IPS DF 19.7 (cell line): ENCODE data around the gene KRTAP7-1.

Experiments
- DNase-seq: peaks from one replicate; pipeline ENCODE4 v3.0.0-alpha.2; 2013; ENCODE audit warnings: low read depth, low spot score

Gene KRTAP7-1, protein sequence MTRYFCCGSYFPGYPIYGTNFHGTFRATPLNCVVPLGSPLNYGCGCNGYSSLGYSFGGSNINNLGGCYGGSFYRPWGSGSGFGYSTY

DNA sequence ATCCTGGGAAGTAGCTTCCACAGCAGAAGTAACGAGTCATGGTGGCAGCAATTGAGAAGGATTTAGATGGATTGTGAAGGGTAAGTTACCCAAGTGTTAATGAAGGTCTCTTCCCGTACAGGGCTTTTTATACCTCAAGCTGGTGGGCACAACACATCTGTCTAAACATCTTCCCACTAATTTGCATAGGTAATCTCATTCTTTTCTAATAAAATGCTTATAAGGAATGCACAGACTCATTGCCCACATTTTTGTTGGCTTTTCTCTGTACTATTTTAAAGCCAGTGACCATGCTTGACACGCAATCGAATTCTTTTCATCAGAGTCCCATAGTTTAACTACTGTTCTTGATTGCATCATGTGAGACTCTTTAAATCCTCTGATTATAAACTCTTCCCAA is at the start of gene KRTAP7-1:
Gene KRTAP7-1, minus strand, starts transcription at position 101 of the 400 bp plus-strand sequence. Its CDS starts 61 bp downstream, at position 40.
- no peak for DNase-seq

DNA sequence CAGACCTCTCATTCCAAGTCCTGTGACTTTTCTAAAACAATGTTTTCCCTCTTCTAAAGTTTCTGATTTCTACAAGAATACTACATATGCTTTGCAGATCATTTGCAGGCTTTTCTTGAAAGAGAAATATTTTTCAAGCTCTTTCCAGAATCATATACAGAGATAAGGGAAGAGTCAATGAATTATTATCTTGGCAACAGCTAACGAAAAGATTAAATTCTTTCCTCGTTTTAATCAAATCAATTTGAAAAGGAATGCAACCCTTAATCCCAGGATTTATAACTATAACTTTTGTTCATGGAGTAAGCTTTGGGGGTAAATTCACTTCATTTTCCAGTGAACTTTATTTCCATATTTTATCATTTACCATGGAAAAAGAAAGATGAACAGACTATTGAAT is 45.0 kb upstream of the KRTAP7-1 start:
- DNase-seq = no peak

DNA sequence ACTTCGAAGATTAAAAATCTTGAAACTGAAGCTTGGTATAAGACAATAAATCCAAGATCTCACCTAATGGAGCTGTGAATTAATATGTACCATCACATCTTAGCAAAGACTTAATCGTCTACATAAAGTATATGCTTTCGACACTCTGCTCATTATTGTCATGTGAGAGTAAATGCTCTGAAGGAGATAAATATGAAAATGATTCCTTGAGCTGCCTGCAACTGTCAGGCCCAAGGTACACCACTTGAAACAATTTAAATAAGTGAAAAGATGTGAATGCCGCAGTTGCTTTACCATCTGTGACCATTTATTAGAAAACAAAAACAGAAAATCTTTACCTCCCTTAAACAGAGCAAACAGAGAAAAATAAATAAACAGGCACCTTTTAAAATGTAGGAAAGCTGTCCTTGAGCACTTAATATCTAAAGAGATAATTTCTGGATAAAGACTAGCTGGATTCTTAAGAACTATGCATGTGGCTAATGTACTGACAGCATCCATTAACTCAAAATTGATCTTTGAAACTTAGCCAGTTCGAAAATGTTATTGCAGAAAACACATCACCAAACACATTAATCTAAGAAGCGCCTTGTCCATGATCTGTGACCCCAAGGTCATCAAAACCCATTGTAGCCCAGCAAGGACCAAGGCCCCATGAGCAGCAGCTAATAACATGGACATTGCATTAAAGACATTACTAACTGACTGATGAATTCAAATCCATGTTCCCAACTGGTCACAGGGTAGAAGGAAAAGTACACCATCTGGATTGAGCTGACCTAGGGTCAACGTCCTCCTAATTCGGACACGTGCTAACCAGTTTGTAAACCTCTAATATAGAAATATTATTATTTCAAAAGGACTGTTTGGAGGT is 18.3 kb upstream of the KRTAP7-1 start:
- DNase-seq = no peak

DNA sequence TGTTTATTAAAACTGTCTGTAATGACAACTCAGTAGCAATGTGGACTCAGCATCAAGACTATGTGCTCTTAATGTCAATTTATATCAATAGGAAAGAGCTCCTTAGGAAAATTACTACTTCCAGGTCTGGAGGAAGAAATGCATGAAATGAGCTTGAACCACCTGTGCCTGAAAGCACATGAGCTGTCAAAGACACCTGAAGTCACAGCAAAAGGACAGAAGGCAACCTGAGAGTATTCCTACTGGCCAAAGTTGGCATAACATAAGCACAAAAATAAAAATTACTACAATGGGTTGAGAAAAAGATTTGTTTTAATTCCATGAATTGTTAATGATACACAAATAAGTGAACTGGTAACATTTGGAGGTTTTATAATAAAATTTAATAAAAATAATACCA is 13.4 kb upstream of the KRTAP7-1 start:
- DNase-seq = no peak

DNA sequence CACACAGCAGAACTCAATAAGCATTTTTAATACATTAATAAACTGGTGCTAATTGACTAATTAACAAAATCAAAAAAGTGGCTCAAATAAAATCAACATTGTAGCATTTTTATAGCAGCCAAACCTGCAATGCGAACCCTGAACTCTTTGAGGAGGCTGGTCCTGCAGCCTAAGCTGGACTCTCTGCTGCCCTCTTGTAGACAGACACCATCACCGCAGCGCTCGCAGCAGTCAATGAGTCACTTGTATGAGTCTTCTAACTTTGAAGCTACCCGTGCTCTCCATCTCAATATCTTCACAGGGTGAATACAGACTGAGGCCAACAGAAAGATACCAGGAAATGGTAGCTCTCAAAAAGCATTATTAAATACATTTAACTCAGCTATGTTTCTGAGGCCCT is 9.7 kb upstream of the KRTAP7-1 start:
- DNase-seq = no peak

DNA sequence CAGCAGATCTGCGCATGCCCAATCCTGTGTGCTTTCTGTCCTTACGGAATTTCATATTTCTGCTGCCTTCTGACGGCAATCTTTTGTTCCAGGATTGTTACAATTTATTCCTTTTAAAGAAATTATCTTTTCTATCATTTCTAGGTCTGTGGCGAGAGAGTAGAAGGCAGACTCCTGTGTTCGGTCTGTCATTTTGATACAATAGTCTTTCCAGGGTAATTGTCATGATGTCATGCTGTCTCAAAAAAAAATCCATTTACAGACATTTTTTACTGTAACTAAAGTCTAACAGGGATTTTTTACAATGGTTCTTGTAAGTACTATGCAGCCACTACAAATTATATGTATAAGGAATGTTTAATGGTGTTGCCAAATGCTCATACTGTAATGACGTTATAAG is 9.0 kb upstream of the KRTAP7-1 start:
- DNase-seq = no peak

DNA sequence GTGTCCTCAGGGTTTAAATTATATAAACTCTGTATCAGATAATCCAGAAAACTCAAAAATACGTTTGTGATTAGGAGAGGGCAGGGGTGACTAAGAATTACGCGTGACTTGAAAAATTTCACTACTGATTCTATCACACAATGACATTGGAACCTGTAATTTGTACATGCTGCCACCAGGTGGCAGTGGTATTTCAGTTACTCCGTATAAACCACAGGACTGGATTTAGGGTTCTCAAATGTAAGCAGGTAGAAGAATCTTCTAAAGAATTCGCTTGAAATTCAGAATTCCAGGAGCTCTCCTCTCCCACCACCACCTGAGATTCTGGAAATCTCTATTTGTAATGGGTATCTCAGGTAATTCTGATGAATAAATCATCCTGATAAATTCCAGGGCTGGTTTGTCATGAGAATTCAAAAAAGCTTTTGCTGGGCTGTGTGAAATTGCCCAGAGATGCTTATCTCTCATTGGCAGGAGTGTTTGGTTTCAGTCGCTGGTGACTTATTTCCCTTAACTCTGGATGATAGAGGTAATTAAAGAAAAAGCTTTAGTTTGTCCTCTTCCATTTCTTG is 1.7 kb upstream of the KRTAP7-1 start:
- no peak for DNase-seq

DNA sequence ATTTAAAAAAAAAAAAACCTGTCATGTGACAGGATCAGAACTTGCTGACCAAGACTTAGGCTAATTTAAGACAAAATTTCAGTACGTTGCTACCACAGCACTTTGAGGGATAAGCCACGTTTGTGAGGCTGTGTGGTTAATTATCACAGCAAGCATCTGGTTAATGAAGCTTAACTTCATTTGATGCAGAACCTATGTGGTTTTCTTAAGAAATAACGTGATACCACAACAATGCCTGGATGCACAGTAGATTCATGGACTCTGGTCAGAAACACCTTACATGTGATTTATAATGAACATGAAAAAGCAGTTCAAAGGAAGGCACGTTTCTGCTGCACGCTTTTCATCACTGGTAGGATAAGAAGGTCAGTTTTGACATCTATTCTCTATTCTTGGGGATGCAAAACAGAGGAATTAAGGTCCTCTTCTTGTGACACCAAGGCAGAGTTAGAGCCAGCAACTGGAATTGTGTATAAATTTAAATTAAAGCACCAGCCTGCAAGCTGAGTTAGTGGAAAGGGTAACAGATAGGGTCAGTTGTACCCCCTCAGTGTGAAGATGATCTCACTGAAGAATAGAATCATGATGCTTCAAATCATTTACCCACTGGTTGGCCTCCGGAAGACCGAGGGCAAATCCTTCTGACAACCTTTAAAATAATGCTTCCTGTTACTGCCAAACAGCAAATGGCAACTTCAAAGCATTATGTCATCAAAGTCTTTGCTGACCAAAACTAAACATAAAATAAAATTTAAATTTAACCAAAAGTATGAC is 10.5 kb downstream of the KRTAP7-1 start:
- DNase-seq = no peak

DNA sequence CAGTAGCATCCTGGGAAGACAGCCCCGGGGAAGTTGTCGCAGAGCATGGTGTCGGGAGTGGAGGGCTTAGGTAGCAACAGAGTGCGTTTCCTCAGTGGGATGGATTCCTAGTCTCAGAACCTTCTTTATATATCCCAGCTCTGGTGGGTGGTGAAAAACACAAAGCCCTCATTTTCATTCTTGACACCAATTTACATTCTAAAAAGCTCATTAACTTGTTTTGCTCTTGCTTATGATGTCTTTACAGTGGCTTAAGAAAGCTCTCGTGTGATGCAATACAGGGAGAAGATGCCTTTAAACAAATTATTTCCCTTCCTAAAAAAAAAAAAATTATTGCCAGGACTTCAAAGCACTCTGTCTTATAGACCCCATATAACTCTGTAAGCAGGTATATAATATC is 16.4 kb downstream of the KRTAP7-1 start, which contains the start of gene KRTAP8-1:
Gene KRTAP8-1, minus strand, starts transcription at position 101 of the 400 bp plus-strand sequence. Its CDS starts 54 bp downstream, at position 47.
- DNase-seq = no peak

DNA sequence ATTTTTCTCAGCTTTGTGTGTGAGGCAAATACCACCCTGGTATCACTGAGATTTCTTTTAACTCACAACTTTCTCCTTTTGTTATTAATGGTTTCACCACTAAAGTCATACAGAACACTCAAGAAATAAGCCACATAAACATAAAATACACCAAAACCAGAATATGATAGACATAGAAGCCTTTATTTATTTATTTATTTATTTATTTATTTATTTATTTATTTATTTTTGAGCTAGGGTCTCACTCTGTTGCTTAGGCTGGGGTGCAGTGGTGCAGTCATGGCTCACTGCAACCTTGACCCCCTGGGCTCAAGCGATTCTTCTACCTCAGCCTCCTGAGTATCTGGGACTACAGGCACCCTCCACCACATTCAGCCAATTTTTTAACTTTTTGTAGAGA is 29.0 kb downstream of the KRTAP7-1 start:
- no peak for DNase-seq

DNA sequence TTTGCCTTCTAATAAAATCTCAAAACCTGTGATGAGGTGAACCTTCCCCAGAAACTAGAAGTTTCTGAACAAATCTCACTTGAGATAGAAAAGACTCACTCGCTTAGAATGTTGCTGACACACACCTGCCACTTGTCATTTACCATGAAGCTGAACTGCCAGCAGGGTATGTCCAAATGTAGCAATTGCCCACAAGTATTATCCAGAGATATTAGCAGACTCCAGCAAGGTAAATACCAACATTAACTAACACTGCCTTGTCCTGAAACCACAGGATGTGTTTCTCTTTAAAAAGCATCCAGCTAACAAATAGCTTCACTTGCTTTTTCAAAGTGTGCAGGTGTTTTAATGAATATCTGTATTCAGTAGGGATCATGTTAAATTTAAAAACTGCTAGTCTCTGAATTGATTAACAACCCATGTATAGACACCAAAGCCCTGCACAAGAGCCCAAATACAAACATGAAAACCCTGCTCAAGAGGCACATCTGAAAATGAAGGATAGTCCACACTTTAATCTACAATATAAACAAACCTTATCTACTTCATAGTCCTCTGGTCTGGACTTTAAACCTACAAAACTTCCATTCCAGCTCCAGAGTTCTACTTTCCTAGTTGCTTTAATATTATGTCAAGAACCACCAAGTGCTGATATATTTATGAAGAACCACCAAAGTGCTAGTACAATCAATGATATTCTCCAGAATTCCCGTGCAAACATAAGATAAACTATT is 35.8 kb downstream of the KRTAP7-1 start:
- DNase-seq = no peak

DNA sequence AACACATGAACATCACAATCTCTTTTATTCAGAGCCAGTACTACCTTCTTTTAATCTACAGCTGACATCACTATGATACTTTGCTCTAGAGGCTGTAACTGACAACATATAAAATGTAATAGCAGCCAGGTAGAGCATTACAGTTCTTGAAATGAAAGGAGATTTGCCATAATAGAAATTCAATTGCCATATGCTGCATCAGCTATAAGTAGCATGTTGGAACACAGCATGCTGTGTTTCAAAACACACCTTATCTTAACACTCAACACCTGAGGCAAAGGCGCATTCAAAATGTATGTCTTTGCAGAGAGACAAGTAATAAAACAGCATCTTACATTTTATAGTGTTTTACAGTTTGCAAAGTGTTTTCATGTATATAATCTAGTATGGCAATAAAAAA is 50.3 kb downstream of the KRTAP7-1 start:
- no peak for DNase-seq
